GM04504 (cell line): ENCODE measurements around the gene AAR2.

Experiments used
- DNase-seq: peaks from one replicate; pipeline ENCODE4 v3.0.0-alpha.2; 2012; ENCODE audit warnings: low read depth

AAR2 gene

GRCh38 chr20:36235892-36236785 is at the start of gene AAR2:
AAR2 (plus strand) TSS chr20:36236478; CDS start chr20:36239869, 3,391 bp downstream.
- DNase-seq: peak; percentile 50

GRCh38 chr20:36193977-36194712 is 42.1 kb upstream of the AAR2 start:
- DNase-seq: no peak

- DNase-seq: no peak
These were observed 39.6 kb upstream of the AAR2 start for GRCh38 chr20:36196676-36197075.

- DNase-seq: no peak
These were observed 39.0 kb upstream of the AAR2 start for GRCh38 chr20:36197271-36197670.

GRCh38 chr20:36199345-36200257 is 36.7 kb upstream of the AAR2 start:
- DNase-seq: peak; percentile 50

GRCh38 chr20:36200451-36200850 is 35.8 kb upstream of the AAR2 start:
- no peak for DNase-seq

GRCh38 chr20:36201198-36201597 is 35.1 kb upstream of the AAR2 start:
- no peak for DNase-seq

- peak; percentile 9 for DNase-seq
These were observed 33.4 kb upstream of the AAR2 start for GRCh38 chr20:36202891-36203338.

GRCh38 chr20:36203861-36204260 is 32.4 kb upstream of the AAR2 start:
- no peak for DNase-seq

GRCh38 chr20:36205026-36205425 is 31.3 kb upstream of the AAR2 start:
- DNase-seq: no peak

GRCh38 chr20:36206068-36206467 is 30.2 kb upstream of the AAR2 start:
- DNase-seq: no peak

GRCh38 chr20:36206641-36207040 is 29.6 kb upstream of the AAR2 start:
- no peak for DNase-seq

- DNase-seq: no peak
These were observed 28.7 kb upstream of the AAR2 start for GRCh38 chr20:36207602-36208001.

GRCh38 chr20:36208257-36208656 is 28.0 kb upstream of the AAR2 start:
- DNase-seq: no peak

- DNase-seq: no peak
These were observed 25.7 kb upstream of the AAR2 start for GRCh38 chr20:36210436-36211021.

- DNase-seq: no peak
These were observed 22.9 kb upstream of the AAR2 start for GRCh38 chr20:36213362-36213761.

- DNase-seq: no peak
These were observed 21.5 kb upstream of the AAR2 start for GRCh38 chr20:36214684-36215256.

GRCh38 chr20:36215778-36216177 is 20.5 kb upstream of the AAR2 start:
- no peak for DNase-seq

- no peak for DNase-seq
These were observed 19.8 kb upstream of the AAR2 start for GRCh38 chr20:36216314-36217025.

GRCh38 chr20:36217226-36217625 is 19.1 kb upstream of the AAR2 start:
- no peak for DNase-seq
